ENCODE data around the gene KRTAP21-3. TPM values are rescaled to one million over a fixed set of nuclear protein-coding genes. Genes with fewer than 3 reads are reported as not detected.

The KRTAP21-3 gene
- not detected in 2 replicates for total RNA-seq

GRCh38 chr21:30718239-30718909 lies at the start of gene KRTAP21-3:
Gene KRTAP21-3 (minus strand): TSS chr21:30718777. CDS start chr21:30718759, 18 bp downstream.

GRCh38 chr21:30755328-30755727 lies 36.8 kb upstream of the KRTAP21-3 start, which contains the start of gene KRTAP21-1:
Gene KRTAP21-1 (minus strand): TSS chr21:30755428. CDS start chr21:30755378, 50 bp downstream.

GRCh38 chr21:30747159-30747558 lies 28.6 kb upstream of the KRTAP21-3 start, which contains the start of gene KRTAP21-2:
Gene KRTAP21-2 (minus strand): TSS chr21:30747259. CDS start chr21:30747202, 57 bp downstream.

Other genes with a start within 250 kb of the KRTAP21-3 start
- not detected in 2 replicates for gene KRTAP19-1, start 238.4 kb downstream of the KRTAP21-3 start, total RNA-seq
- not detected in 2 replicates for gene KRTAP19-2, start 231.3 kb downstream of the KRTAP21-3 start, total RNA-seq
- gene KRTAP19-3, start 226.8 kb downstream of the KRTAP21-3 start, total RNA-seq = not detected in 2 replicates
- not detected in 2 replicates for gene KRTAP19-4, start 221.6 kb downstream of the KRTAP21-3 start, total RNA-seq
- not detected in 2 replicates for gene KRTAP19-5, start 216.6 kb downstream of the KRTAP21-3 start, total RNA-seq
- not detected in 2 replicates for gene KRTAP19-6, start 176.9 kb downstream of the KRTAP21-3 start, total RNA-seq
- not detected in 2 replicates for gene KRTAP19-7, start 157.5 kb downstream of the KRTAP21-3 start, total RNA-seq
- gene KRTAP22-2, start 128.4 kb downstream of the KRTAP21-3 start, total RNA-seq = not detected in 2 replicates
- not detected in 2 replicates for gene KRTAP6-3, start 126.3 kb downstream of the KRTAP21-3 start, total RNA-seq
- not detected in 2 replicates for gene KRTAP6-2, start 119.9 kb downstream of the KRTAP21-3 start, total RNA-seq
- gene KRTAP22-1, start 117.7 kb downstream of the KRTAP21-3 start, total RNA-seq = not detected in 2 replicates
- not detected in 2 replicates for gene KRTAP6-1, start 104.8 kb downstream of the KRTAP21-3 start, total RNA-seq
- not detected in 2 replicates for gene KRTAP20-1, start 102.4 kb downstream of the KRTAP21-3 start, total RNA-seq
- not detected in 2 replicates for gene KRTAP20-4, start 98.2 kb downstream of the KRTAP21-3 start, total RNA-seq
- not detected in 2 replicates for gene KRTAP20-2, start 83.6 kb downstream of the KRTAP21-3 start, total RNA-seq
- gene KRTAP20-3, start 75.9 kb downstream of the KRTAP21-3 start, total RNA-seq = not detected in 2 replicates
- not detected in 2 replicates for gene KRTAP21-2, start 28.5 kb upstream of the KRTAP21-3 start, total RNA-seq
- gene KRTAP21-1, start 36.7 kb upstream of the KRTAP21-3 start, total RNA-seq = not detected in 2 replicates
- not detected in 2 replicates for gene KRTAP8-1, start 94.5 kb upstream of the KRTAP21-3 start, total RNA-seq
- gene KRTAP7-1, start 111.0 kb upstream of the KRTAP21-3 start, total RNA-seq = not detected in 2 replicates
- gene KRTAP11-1, start 162.8 kb upstream of the KRTAP21-3 start, total RNA-seq = not detected in 2 replicates

Measured in smooth muscle cell of the umbilical artery (primary cell).